HG02623 (cell line): ENCODE measurements around the gene ILF2.
"Not testable (repeated sequence)": the region's sequence is repeated elsewhere in the genome, so short reads cannot be mapped to it uniquely, and the experiment has no call there.

ENCODE experiments used
- ATAC-seq: cut with Tn5 transposase; IDR thresholded peaks from one replicate; pipeline ENCODE4 v1.9.1; 2021; ENCODE audit warnings: moderate library complexity; ENCODE audit not compliant: unreplicated experiment

The ILF2 gene

DNA sequence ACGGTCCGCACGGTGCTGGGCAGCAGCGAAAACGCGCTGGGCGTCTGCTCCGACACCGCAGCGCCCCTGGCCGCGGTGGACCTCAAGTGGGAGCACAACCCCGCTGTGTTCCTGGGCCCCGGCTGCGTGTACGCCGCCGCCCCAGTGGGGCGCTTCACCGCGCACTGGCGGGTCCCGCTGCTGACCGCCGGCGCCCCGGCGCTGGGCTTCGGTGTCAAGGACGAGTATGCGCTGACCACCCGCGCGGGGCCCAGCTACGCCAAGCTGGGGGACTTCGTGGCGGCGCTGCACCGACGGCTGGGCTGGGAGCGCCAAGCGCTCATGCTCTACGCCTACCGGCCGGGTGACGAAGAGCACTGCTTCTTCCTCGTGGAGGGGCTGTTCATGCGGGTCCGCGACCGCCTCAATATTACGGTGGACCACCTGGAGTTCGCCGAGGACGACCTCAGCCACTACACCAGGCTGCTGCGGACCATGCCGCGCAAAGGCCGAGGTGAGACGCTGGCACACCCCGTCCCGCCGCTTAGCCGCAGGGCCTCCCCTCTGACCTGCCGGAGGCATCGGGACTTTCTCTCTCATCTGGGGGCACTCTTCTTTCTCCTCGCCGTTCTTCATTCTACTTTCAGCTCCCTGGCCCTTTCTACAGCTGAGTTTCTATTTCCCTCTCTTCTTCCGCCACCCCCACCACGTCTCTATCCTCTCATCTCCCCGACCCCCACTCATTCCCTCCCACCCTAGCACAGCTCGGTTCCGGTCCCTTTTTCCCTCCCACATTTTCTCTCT is 8.7 kb upstream of the ILF2 start:
- no peak for ATAC-seq

DNA sequence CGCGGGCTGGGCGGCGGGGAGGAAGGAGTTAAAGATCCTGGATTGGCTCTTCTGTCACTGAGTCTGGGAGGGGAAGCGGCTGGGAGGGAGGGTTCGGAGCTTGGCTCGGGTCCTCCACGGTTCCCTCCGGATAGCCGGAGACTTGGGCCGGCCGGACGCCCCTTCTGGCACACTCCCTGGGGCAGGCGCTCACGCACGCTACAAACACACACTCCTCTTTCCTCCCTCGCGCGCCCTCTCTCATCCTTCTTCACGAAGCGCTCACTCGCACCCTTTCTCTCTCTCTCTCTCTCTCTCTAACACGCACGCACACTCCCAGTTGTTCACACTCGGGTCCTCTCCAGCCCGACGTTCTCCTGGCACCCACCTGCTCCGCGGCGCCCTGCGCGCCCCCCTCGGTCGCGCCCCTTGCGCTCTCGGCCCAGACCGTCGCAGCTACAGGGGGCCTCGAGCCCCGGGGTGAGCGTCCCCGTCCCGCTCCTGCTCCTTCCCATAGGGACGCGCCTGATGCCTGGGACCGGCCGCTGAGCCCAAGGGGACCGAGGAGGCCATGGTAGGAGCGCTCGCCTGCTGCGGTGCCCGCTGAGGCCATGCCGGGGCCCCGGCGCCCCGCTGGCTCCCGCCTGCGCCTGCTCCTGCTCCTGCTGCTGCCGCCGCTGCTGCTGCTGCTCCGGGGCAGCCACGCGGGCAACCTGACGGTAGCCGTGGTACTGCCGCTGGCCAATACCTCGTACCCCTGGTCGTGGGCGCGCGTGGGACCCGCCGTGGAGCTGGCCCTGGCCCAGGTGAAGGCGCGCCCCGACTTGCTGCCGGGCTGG is 7.9 kb upstream of the ILF2 start, which contains the start of gene NPR1:
Gene NPR1 (plus strand): TSS at position 170 of the 818 bp plus-strand sequence. CDS start 421 bp downstream, at position 591.
- ATAC-seq: no peak

DNA sequence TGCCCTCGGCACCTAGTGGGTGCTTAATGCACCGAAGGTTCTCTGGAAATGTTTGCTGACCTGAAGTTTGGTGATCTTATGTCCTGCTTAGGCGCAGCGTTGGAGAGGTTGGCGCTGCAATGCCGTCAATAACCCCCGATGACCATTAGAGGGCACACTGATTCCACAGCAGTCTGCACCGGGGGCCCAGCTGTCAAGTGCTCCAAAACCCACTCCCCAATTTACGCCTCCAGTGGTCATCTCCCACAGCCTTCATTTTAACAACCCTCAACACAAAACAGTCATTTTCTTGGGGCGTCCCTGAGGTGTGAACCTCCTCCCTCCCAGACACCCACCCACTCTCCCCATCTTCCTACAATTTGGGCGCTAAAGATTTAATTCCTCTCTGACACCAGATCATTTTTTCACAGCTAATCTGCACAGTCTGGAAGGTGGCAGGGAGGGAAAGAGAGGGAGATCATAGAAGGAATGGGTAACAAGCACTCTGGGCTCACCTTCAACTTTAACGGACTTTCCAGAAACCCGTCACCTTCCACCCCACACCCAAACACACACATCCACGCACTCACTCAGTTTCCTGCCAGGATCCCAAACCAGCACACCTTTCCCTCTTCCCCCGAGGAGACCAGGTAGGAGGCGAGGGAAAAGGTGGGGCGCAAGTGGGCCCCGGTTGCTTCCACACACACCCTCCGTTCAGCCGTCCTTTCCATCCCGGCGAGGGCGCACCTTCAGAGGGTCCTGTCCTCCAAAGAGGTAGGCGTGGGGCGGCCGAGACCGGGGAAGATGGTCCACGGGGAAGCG is 7.1 kb upstream of the ILF2 start:
- no peak for ATAC-seq

DNA sequence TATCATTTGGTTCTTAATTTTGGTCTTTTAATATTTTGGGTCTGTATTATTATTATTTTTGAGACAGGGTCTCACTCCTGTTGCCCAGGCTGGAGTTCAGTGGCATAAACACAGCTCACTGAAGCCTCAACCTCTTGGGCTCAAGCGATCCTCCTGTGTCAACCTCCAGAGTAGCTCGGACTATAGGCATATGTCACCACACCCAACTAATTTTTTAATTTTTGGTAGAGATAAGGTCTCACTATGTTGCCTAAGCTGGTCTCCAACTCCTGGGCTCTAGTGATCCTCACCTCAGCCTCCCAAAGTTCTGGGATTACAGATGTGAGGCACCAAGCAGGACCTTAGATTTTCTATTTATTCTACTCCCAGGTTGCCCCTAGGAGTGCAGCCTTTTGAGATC is 2.7 kb upstream of the ILF2 start:
- ATAC-seq: no peak

DNA sequence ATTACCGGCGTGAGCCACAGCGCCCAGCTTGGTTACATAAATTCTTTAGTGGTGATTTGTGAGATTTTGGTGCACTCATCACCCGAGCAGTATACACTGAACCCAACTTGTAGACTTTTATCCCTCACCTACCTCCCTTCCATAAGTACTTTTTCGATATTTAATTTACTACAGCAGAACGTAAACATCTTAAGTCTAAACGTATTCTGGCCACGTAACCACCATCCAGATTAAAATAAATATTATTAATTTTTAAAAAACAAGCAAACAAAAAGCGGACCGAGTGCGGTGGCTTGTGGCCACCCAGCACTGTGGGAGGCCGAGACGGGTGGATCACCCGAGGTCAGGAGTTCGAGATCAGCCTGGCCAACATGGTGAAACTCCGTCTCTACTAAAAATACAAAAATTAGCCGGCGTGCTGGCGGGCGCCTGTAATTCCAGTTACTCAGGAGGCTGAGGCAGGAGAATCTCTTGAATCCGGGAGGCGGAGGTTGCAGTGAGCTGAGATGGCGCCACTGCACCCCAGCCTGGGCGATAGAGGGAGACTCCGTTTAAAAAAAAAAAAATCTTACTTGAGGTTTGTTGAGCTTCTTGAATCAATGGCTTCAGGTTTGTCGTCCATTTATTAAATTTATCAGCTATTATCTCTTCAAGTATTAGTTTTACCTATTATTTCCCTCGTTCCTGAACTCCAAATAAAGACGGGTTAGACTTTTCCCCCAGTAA is 998 bp upstream of the ILF2 start:
- ATAC-seq: peak; percentile 17

DNA sequence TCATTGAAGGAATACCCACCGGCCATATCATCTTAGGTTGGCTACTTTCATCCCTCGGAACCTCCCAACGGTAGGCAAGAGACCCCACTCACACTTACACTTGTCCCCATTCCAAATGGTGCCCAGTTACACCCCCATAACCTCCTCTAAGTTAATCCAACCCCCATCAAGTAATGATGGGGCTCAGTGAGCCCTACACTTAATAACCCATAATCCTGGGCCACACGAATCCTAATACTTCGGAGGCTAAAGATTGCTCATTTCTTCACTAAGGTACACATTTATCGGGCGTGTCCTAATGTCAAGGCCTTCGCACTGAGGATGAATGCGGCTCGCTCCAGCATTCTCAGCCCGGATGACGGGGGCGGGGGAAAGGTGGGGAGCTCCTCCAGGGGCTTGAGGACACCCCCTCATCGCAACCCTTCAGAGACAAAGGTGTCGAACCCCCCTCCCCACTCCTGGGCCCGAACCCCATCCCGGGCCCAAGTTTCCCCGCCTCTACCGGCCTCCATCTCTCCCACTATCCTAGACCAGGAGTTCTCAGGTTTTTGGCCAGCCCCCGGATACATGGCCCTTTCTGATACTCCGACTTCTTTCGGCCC is 435 bp downstream of the ILF2 start:
- ATAC-seq: no peak

DNA sequence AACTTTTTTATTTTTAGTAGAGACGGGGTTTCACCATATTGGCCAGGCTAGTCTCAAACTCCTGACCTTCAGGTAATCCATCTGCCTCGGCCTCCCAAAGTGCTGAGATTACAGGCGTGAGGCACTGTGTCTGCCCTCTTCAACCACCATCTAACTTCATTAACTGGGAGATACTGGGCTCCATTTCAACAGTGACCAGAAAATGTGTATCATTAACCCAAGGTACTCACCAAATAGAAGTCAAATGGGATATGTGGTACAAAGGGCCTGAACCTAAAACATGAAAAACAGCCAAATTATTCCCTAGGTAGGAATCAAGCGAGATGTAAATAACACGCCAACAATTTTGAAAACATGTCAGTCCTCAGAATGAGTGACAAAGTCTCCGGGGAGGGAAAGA is 1.2 kb downstream of the ILF2 start:
- ATAC-seq: no peak

DNA sequence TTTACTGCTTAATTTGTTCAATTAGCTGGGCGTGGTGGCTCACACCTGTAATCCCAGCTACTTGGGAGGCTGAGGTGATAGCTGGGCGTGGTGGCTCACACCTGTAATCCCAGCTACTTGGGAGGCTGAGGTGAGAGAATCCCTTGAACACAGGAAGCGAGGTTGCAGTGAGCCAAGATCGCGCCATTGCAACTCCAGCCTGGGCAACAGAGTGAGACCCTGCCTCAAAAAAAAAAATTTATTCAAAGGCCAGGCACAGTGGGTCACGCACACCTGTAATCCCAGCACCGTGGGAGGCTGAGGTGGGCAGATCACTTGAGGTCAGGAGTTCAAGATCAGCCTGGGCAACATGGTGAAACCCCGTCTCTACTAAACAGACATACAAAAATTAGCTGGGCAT is 2.1 kb downstream of the ILF2 start:
- not testable (repeated sequence) for ATAC-seq

DNA sequence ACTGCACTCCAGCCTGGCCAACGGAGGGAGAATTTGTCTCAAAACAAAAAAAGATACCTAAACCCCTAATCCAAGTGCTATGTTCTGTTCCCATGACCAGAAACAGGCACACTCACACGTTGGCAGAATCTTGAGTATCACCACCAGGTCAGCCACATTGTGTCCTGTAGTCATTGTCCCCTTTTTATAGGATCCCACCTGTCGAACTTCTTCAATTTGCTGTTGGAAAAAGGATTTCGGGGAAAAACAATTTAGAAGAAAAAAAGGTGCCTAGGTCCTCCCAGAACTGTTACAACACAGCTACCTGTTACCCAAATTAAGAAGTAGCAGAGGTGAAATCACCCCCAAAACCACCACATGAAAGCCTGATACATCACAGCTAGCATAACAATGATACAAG is 3.4 kb downstream of the ILF2 start:
- ATAC-seq: no peak

DNA sequence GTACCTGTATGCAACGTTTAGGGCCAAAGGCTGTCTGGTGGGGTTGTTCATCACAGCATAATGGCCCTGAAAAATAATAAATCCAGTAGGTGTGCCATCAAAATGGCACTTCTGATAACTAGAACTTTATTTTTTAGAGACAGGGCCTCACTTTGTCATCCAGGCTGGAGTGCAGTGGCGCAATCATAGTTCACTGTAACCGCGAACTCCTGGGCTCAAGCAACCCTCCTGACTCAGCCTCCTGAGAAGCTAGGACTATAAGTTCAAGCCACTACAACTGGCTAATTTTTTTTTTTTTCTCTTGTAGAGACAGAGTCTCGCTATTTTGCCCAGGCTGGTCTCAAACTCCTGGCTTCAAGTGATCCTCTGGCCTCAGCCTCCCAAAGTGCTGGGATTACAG is 7.6 kb downstream of the ILF2 start:
- ATAC-seq: no peak

DNA sequence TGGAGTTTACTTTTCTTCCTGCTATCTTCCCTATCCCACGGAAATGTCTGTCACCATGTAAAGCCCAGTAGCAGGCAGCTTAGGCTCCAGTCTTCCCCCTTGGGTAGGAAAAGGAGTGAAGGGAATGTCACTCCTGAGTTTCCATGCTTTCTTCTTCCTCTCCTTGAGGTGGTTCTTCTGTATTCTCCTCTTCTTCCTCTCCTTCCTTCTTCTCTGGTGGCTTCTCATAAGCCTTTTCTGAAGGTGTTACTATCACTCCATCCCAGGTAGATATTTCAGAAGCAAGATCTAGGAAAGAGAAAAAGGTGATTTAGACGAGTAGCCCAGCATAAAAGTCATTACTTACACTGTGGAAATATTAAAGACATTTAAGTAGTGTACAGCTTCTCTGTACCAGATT is 8.5 kb downstream of the ILF2 start:
- no peak for ATAC-seq

DNA sequence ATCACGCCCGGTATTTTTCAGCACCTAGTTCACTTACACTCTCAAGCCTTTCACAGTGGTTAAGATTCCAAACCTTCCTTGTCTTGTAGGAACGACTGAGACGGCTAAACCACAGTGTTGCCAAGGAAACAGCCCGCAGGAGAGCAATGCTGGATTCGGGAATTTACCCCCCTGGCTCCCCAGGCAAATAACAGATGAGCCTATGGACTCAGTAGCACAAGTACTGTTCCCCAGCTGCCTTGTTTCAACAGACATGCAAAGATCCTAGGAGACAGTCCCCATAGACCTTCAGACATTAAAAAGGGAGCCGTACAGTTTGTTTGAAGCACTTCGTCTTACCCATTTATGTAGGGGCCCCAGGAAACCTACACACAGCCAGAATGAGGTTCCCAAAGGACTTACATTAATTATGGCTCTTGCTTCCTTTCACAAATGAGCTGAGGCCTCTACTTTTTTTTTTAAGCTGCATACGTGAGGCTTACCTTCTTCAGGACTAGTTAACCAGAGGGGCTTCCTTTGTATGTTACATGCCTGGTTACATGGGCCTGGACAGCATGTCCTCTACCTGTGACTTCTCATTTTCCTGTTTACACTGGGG is 9.6 kb downstream of the ILF2 start:
- ATAC-seq: no peak

DNA sequence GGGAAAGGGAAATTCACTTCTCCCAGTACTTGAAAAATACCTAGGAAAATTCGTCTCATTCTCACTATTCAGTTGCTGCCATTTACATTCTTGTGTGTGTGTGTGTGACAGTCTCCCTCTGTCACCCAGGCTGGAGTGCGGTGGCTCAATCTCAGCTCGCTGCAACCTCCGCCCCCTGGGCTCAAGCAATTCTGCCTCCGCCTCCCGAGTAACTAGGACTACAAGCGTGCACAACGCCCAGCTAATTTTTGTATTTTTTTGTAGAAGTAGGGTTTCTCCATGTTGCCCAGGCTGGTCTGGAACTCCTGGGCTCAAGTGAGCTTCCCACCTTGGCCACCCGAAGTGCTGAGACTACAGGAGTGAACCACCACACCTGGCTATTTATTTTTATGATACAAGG is 11.1 kb downstream of the ILF2 start:
- ATAC-seq: no peak

DNA sequence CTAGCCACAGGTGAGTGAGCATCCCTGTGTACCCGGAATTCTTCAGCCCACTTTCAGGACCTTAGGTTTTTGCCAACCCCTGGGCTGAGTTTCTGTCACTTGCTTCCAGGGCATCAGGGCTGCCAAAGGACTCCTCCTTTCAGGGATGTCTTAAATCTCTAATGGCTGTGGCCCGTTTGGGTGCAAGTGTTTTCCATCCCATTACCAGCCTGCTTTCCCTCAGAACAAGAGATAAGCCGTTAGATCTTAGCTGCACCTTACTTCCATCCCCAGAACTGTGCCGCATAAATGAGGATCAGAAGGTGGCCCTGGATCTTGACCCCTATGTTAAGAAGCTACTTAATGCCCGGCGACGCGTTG is 11.6 kb downstream of the ILF2 start:
- ATAC-seq: no peak

DNA sequence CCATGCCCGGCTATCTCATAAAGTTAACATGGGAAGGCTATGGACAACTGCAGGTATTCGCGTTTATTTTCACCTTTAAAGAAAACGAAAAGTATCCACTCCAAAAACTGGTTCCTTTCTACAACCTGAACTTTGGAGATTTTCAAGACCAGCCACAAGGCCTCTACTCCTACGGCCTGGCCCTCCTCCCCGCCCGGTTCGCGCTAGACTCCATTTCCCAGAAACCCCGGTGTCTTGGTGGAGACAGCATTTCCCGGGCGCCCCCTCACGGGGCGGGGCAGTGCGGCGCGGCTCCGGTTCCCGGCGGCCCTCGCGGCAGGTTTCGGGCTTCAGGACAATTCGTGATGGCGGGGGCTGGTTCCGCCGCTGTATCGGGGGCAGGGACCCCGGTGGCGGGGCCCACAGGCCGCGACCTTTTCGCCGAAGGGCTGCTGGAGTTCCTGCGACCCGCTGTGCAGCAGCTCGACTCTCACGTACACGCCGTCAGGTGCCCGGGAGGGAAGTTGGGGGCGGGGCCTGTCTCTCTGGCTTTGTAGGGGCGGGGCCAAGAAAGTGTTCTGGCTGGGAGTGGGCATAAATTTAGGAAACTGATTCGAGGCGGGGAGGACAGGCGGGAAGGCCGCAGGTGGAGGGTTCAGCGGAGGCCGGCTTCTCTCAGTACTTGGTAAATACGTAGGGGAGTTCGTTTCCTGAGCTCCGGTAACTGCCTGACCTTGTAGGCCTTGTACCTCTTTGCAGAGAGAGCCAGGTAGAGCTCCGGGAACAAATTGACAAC is 12.2 kb downstream of the ILF2 start, which contains the start of gene SNAPIN:
Gene SNAPIN (plus strand): TSS at position 304 of the 775 bp plus-strand sequence. CDS start 41 bp downstream, at position 345.
- ATAC-seq: peak; percentile 94

DNA sequence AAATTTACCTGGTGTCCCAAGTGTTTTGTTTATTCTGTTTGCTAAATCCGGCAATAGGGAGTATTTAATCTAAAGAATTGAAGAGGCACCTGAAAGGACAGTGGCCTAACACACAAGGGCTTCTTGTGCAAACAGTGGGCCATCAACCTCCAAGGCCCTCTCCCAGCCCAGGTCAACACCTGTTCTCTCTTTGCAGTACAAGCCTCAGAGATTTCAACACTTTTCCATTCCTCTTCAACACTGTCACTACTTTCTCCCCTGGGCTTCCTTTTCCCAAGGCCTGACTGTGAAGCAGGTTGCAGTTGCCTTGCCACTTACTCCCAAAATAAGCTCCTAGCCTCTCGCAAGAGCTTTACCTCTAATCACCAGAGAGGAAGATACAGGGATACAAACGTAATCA is 15.5 kb downstream of the ILF2 start:
- ATAC-seq: no peak

DNA sequence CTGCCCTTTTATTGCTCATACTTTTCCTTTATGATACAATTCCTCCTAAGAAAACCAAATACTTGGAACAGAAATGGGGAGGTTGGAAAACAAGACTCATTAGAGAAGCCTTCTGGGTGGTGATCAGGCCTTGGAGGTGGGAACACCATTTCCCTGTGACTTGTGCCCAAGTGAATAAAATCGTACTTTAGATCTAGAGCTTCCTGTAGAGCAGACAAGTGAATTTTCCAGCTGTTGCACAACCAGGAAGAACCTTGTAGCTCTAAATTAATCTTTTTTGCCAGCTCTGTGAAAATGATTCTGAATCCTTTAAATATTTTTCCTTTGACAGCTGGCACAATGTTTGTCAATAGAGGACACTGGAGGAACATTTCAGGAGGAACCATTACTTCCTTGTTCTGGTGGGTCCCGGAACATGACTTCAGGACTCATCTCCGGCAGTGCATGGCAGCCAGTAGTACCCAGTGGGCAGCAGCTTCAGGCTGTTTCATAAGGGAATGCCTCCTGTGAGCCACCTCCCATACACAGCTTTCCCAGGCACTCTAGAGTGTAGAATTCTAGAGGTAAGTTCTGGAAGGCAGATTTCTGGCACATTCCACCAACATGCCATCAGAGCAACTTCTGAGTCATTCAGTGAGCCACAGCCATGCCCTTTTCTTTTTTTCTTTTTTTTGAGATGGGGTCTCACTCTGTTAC is 17.8 kb downstream of the ILF2 start:
- ATAC-seq: no peak

DNA sequence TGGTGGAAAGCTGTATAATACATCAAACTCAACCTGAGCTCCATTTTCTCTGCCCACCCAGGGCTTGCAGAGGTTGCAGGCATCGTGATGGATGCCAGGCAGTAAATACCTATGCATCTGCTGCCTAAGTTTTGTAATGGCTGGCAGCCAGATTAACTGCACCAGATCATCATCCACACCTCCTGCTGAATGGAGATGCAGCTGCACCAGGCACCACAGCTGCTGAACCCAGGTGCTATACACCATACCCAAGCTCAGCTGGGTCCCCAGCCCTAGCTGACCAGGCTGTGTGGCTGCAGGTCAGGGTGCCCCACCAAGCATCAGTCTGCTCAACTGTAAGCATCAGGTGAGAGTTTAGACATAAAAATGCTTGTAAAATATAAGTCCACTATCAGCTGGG is 19.0 kb downstream of the ILF2 start:
- ATAC-seq: no peak

DNA sequence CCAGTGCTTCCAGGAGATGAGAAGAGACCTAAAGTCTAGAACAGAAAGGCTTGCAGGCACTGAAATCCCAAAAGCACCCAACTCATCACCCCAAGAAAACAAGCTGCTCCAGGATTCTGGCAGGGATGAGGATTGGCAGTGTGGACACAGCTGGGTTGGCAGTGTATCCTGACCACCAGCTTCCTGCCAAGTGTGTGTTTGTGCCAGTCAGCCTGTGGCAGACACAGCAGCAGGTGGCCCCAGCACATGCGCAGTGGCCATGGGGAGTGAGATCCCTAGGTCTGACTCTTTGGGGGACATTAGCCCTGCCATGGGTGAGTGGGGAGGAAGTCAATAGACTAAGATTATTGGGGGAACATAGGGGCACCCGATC is 20.9 kb downstream of the ILF2 start:
- ATAC-seq: no peak
